NCI-H510A treated with DMSO at 0.1 percent for 48 hours (cell line): Measurements from ENCODE around the gene RSPO1.

Source experiments
- DNase-seq: peaks from one replicate; lab custom pipeline; 2025; lab: John Stamatoyannopoulos, UW

RSPO1 gene

GRCh38 chr1:37564892-37565291, 69.8 kb downstream of the RSPO1 start:
- no peak for DNase-seq

DNA sequence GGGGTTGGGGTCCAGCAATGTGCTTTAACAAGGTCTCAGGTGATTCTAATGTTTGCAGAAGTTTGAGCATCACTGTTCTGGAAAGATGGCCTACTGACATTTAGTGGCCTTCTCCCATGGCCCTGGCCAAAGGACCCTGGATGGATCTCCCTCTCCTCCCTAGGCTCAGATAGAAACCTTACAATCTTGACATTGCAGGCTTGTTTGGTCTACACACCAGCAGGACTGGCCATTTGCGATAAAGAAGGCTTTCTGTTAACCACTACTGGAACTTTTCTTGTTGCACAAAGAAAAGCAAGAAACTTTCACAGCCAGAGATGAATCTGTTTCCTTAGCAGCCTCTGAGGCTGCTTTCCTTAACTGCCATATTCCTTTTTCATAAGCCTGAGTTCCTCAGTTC, 71.7 kb downstream of the RSPO1 start:
- DNase-seq: no peak
